Suprapubic skin (tissue), 4 donors: Measurements from ENCODE around the gene SPATA9. TPM values are rescaled to one million over a fixed set of nuclear protein-coding genes. Genes with fewer than 3 reads are reported as not detected.
"Not testable (repeated sequence)": the region's sequence is repeated elsewhere in the genome, so short reads cannot be mapped to it uniquely, and the experiment has no call there.

Experiments used
- DNase-seq, 2 donors: peaks; one replicate each; pipeline ENCODE4 v3.0.0-alpha.2; 2019; ENCODE audit warnings: low spot score in 2 of 2
- H3K27ac ChIP-seq: fragments of 200-600 bp; sonication (generic); one replicate; pipeline ENCODE4 v1.5.1; 2019
- H3K27me3 ChIP-seq: fragments of 200-600 bp; sonication (generic); one replicate; pipeline ENCODE4 v1.5.1; 2019
- H3K36me3 ChIP-seq: fragments of 200-600 bp; sonication (generic); one replicate; pipeline ENCODE4 v1.5.1; 2019
- H3K4me1 ChIP-seq: fragments of 200-600 bp; sonication (generic); one replicate; pipeline ENCODE4 v1.5.1; 2019
- H3K4me3 ChIP-seq: fragments of 200-600 bp; sonication (generic); one replicate; pipeline ENCODE4 v1.5.1; 2019; ENCODE audit warnings: mild to moderate bottlenecking
- H3K9me3 ChIP-seq: fragments of 200-600 bp; sonication (generic); one replicate; pipeline ENCODE4 v1.5.1; 2019
- CTCF ChIP-seq, 2 donors: fragments of 200-600 bp in 1 of 2; fragments of 450-650 bp in 1 of 2; sonication (generic) in 1 of 2; IDR thresholded peaks; one replicate each; pipeline ENCODE4 v1.5.1; 2016 to 2019; ENCODE audit warnings: antibody characterized with exemption in 2 of 2, mild to moderate bottlenecking in 1 of 2, moderate library complexity in 1 of 2
- EP300 ChIP-seq: sonication (generic); formaldehyde crosslinking; IDR thresholded peaks from one replicate; pipeline ENCODE4 v1.6.1; 2017; ENCODE audit warnings: antibody characterized with exemption
- POLR2A ChIP-seq, 2 donors: fragments of 450-650 bp; IDR thresholded peaks; one replicate each; pipeline ENCODE4 v1.6.1; 2017; ENCODE audit warnings: antibody characterized with exemption in 2 of 2, mild to moderate bottlenecking in 2 of 2, moderate library complexity in 2 of 2
- POLR2AphosphoS5 ChIP-seq, 3 donors: sonication (generic); formaldehyde crosslinking; IDR thresholded peaks; one replicate each; pipeline ENCODE4 v1.6.1; 2017; ENCODE audit warnings: antibody characterized with exemption in 3 of 3
- WGBS: methylation state at CpG from one replicate; pipeline ENCODE4 v1.1.5; 2018; 5-methylcytosine and 5-hydroxymethylcytosine counted together
- total RNA-seq, 4 donors: library from RNA; depleted of rRNA; stranded (reverse); fragments of >200 nt; gene quantifications; one replicate each; pipeline ENCODE4 v1.1.0, GENCODE V29; 2016

SPATA9 gene
- total RNA-seq, 4 donors from 2014 or later: not detected

- H3K27me3 ChIP-seq: no peaks in the 10 kb centered on the region
- H3K9me3 ChIP-seq: no peaks in the 10 kb centered on the region
- H3K27ac ChIP-seq: no peak overlapping the region
- H3K36me3 ChIP-seq: no peaks in the 10 kb centered on the region
- 75% methylated on average over 3 of the region's 3 CpGs for WGBS
- H3K4me1 ChIP-seq: peaks cover 9% of the 10 kb centered on the region
- no peak for DNase-seq
- no peak overlapping the region for H3K4me3 ChIP-seq
- TF ChIP-seq CTCF (IDR thresholded peaks at IDR 0.05) (no peak), EP300 (no peak), POLR2A (IDR thresholded peaks at IDR 0.05) (no peak), POLR2AphosphoS5 (IDR thresholded peaks at IDR 0.05) (no peak)
Observed at GRCh38 chr5:95633671-95634070, 49.1 kb downstream of the SPATA9 start.

GRCh38 chr5:95632942-95633341, 49.8 kb downstream of the SPATA9 start:
- not testable (repeated sequence) for H3K9me3 ChIP-seq, H3K36me3 ChIP-seq, H3K27ac ChIP-seq, H3K4me1 ChIP-seq, DNase-seq, H3K4me3 ChIP-seq, H3K27me3 ChIP-seq
- WGBS: 100% methylated on average over 2 of the region's 2 CpGs

GRCh38 chr5:95631991-95632675, 50.7 kb downstream of the SPATA9 start:
- H3K4me3 ChIP-seq: no peak overlapping the region
- H3K27me3 ChIP-seq: no peaks in the 10 kb centered on the region
- 82% methylated on average over 4 of the region's 4 CpGs for WGBS
- no peaks in the 10 kb centered on the region for H3K36me3 ChIP-seq
- DNase-seq: no peak
- TF ChIP-seq POLR2AphosphoS5 (IDR thresholded peaks at IDR 0.05) (no peak), CTCF (IDR thresholded peaks at IDR 0.05) (no peak), POLR2A (IDR thresholded peaks at IDR 0.05) (no peak), EP300 (no peak)
- no peak overlapping the region for H3K27ac ChIP-seq
- H3K4me1 ChIP-seq: peaks cover 9% of the 10 kb centered on the region
- H3K9me3 ChIP-seq: no peaks in the 10 kb centered on the region

- DNase-seq: no peak
- WGBS: 61% methylated on average over 2 of the region's 2 CpGs
- no peaks in the 10 kb centered on the region for H3K36me3 ChIP-seq
- H3K27me3 ChIP-seq: no peaks in the 10 kb centered on the region
- no peak overlapping the region for H3K27ac ChIP-seq
- no peak overlapping the region for H3K4me3 ChIP-seq
- no peak for TF ChIP-seq POLR2AphosphoS5 (IDR thresholded peaks at IDR 0.05)
- H3K9me3 ChIP-seq: no peaks in the 10 kb centered on the region
- peaks cover 9% of the 10 kb centered on the region for H3K4me1 ChIP-seq
Observed at GRCh38 chr5:95631255-95631958, 51.4 kb downstream of the SPATA9 start.

GRCh38 chr5:95630394-95630917, 52.3 kb downstream of the SPATA9 start:
- WGBS: 93% methylated on average over 5 of the region's 5 CpGs
- Histone ChIP-seq H3K4me1 (peaks cover 9% of the 10 kb centered on the region), H3K4me3 (no peak overlapping the region), H3K27me3 (no peaks in the 10 kb centered on the region), H3K27ac (no peak overlapping the region), H3K36me3 (no peaks in the 10 kb centered on the region), H3K9me3 (no peaks in the 10 kb centered on the region)
- TF ChIP-seq CTCF (IDR thresholded peaks at IDR 0.05) (no peak), POLR2A (IDR thresholded peaks at IDR 0.05) (no peak), POLR2AphosphoS5 (IDR thresholded peaks at IDR 0.05) (no peak), EP300 (no peak)
- DNase-seq: no peak

GRCh38 chr5:95628933-95629332, 53.9 kb downstream of the SPATA9 start:
- Histone ChIP-seq H3K36me3 (no peaks in the 10 kb centered on the region), H3K9me3 (no peaks in the 10 kb centered on the region), H3K27me3 (no peaks in the 10 kb centered on the region), H3K4me3 (no peak overlapping the region), H3K4me1 (peaks cover 9% of the 10 kb centered on the region), H3K27ac (no peak overlapping the region)
- no peak for DNase-seq
- TF ChIP-seq EP300: no peak
- TF ChIP-seq POLR2AphosphoS5 (IDR thresholded peaks at IDR 0.05): no peak
- no peak for TF ChIP-seq POLR2A (IDR thresholded peaks at IDR 0.05)
- TF ChIP-seq CTCF (IDR thresholded peaks at IDR 0.05): no peak
- WGBS: 90% methylated on average over 1 of the region's 1 CpG
